Fibroblast of lung (primary cell): ENCODE results near the gene IGHMBP2.

Experiments used
- EZH2 ChIP-seq: IDR thresholded peaks from 2 replicates; pipeline ENCODE4 v1.5.1; 2012; ENCODE audit warnings: low read length, control low read depth, mild to moderate bottlenecking; ENCODE audit errors: missing control alignments
- TF ChIP-seq, protein P1 (sequence below), 2 donors: IDR thresholded peaks in 1 of 2; conservative IDR thresholded peaks in 1 of 2; 1 replicate in 1 of 2; 2 replicates in 1 of 2; pipeline ENCODE4 v1.5.1; 2011 to 2012; ENCODE audit warnings: low read length in 2 of 2, control low read depth in 1 of 2, inconsistent platforms in 1 of 2, low read depth in 1 of 2, mild to moderate bottlenecking in 1 of 2

DNA sequence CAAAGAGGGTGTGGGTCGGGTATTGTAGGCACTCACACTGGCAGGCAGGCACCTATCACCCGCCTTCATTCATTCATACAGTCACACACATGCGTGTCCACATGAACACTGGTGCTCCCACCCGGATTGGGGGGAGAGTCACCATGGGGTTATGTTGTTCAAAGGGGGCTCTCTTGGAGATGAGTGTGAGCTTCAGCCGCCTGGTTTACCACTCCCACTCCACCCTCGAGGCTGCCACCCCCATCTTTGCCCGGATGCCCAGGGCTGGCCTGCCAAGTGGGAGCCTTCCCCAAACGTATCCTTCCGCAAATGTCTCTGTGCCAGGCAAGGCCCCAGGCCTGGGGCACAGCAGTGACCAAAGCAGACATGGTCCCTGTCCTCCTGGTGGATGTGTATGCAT, 54.5 kb downstream of the IGHMBP2 start:
- TF ChIP-seq, protein P1, sequence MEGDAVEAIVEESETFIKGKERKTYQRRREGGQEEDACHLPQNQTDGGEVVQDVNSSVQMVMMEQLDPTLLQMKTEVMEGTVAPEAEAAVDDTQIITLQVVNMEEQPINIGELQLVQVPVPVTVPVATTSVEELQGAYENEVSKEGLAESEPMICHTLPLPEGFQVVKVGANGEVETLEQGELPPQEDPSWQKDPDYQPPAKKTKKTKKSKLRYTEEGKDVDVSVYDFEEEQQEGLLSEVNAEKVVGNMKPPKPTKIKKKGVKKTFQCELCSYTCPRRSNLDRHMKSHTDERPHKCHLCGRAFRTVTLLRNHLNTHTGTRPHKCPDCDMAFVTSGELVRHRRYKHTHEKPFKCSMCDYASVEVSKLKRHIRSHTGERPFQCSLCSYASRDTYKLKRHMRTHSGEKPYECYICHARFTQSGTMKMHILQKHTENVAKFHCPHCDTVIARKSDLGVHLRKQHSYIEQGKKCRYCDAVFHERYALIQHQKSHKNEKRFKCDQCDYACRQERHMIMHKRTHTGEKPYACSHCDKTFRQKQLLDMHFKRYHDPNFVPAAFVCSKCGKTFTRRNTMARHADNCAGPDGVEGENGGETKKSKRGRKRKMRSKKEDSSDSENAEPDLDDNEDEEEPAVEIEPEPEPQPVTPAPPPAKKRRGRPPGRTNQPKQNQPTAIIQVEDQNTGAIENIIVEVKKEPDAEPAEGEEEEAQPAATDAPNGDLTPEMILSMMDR (conservative IDR thresholded peaks at IDR 0.05 in 1 of 2, IDR thresholded peaks at IDR 0.05 in 1 of 2; ENCODE audit: low read depth in 1 of 2, low read length in 2 of 2): no peak
- TF ChIP-seq EZH2: no peak
